HL-60 (cell line): ENCODE measurements around the gene CACNA1D.

ENCODE experiments used
- DNase-seq, 2 experiments: peaks; one replicate each; pipeline ENCODE4 v3.0.0-alpha.2; 2010 to 2020; ENCODE audit warnings: low read depth in 1 of 2, low spot score in 1 of 2
- H3K27ac ChIP-seq: fragments of 250-450 bp; sonication (Bioruptor Pico); replicated peaks from 2 replicates; pipeline ENCODE4 v1.5.1; 2020; ENCODE audit warnings: mild to moderate bottlenecking, moderate library complexity
- H3K27me3 ChIP-seq: fragments of 250-450 bp; sonication (Bioruptor Pico); 2 replicates; pipeline ENCODE4 v1.5.1; 2021; ENCODE audit warnings: mild to moderate bottlenecking, moderate library complexity; ENCODE audit not compliant: insufficient read depth, poor library complexity, severe bottlenecking
- H3K4me3 ChIP-seq: replicated peaks from 2 replicates; pipeline ENCODE4 v1.5.1; 2011; ENCODE audit warnings: mild to moderate bottlenecking, control low read depth, low read length; ENCODE audit not compliant: insufficient read depth
- CTCF ChIP-seq: IDR thresholded peaks from one replicate; pipeline ENCODE4 v1.5.1; 2011; ENCODE audit warnings: low read length, control low read depth, inconsistent platforms; ENCODE audit not compliant: insufficient read depth
- GABPA ChIP-seq: IDR thresholded peaks from 2 replicates; pipeline ENCODE4 v1.6.1; 2012; ENCODE audit warnings: low read depth
- POLR2AphosphoS5 ChIP-seq: IDR thresholded peaks from 2 replicates; pipeline ENCODE4 v1.6.1; 2012; ENCODE audit warnings: low read depth
- REST ChIP-seq: IDR thresholded peaks from 2 replicates; pipeline ENCODE4 v1.6.1; 2012; ENCODE audit warnings: low read depth; ENCODE audit not compliant: insufficient replicate concordance
- SPI1 ChIP-seq: IDR thresholded peaks from 2 replicates; pipeline ENCODE4 v1.6.1; 2012; ENCODE audit warnings: low read depth, mild to moderate bottlenecking, borderline replicate concordance

The CACNA1D gene

DNA sequence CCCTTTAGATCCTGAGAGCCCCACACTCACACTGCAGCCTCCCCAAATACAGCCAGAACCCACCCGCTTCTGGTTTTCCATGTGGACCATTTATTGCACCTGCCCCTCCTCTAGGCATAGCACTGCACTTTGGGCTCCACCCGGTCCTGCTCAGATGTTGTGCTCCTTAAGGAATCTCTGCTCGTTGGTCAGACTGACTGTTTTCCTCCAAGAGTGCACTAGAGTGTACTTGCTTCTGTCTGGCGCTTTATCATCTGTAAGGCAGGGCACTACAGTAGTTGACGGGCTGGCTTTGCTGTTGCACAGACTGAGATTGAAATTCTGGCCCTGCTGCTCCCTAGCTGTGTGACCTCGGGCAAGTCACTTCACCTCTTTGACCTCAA is 124.1 kb downstream of the CACNA1D start:
- no peak overlapping the region for H3K4me3 ChIP-seq
- H3K27me3 ChIP-seq: peaks cover 14% of the 10 kb centered on the region
- H3K27ac ChIP-seq: no peak overlapping the region
- no peak for DNase-seq
- TF ChIP-seq SPI1: no peak
- TF ChIP-seq POLR2AphosphoS5: no peak
- TF ChIP-seq GABPA: no peak
- TF ChIP-seq REST: no peak
- no peak for TF ChIP-seq CTCF

- TF ChIP-seq CTCF (no peak), GABPA (no peak), SPI1 (no peak), POLR2AphosphoS5 (no peak), REST (no peak)
- DNase-seq: no peak
- Histone ChIP-seq H3K27ac (no peak overlapping the region), H3K4me3 (no peak overlapping the region), H3K27me3 (peaks cover 14% of the 10 kb centered on the region)
Measured at GRCh38 chr3:53618936-53619335, 124.5 kb downstream of the CACNA1D start.

DNA sequence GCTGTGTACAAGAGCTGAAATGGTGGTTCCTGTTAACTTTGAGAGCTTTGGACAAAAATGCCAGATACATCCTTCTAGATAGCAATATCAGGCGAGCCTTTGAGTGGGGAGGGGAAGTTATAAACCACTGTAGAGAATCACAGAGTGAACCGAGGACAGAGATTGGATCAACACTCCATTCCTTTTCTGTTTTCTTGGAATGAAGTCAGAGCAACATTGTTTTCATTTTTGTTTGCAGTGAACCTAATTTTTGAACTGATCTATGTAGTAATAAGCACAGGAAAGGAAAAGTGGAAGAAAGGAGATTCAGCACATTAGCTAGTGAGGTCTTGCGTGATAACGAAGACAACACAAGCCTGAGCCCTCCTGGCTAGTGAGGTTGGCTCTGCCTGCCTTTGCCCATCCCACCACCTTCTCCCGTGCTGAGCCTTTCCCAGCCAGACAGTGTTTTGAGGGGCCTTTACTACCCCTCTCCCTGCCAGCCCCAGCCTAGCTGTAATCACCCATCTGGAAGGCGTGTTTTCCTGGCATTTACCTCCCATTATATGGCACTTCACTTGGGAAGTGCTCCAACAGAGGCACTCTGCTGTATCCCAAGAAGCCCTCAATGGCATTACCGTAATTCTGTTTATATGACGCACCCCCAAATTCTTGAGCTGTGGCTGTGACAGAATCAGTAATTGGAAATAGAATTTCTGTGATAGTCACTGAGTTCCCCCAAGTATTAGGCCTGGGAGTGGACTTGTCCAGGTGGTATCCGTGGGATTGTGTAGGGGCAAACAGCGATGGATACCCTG is 129.8 kb downstream of the CACNA1D start:
- no peak for DNase-seq
- no peak for TF ChIP-seq SPI1
- TF ChIP-seq CTCF: no peak
- TF ChIP-seq REST: no peak
- TF ChIP-seq POLR2AphosphoS5: no peak
- no peak for TF ChIP-seq GABPA

More for the DNA sequence above, 129.8 kb downstream of the CACNA1D start:
- H3K27me3 ChIP-seq: peaks cover 12% of the 10 kb centered on the region
- no peak overlapping the region for H3K27ac ChIP-seq
- no peak overlapping the region for H3K4me3 ChIP-seq
